Activated CD8-positive, alpha-beta T cell treated with anti-CD3 and anti-CD28 coated beads for 36 hours (primary cell): ENCODE results near the gene SGF29. TPM values are rescaled to one million over a fixed set of nuclear protein-coding genes. Genes with fewer than 3 reads are reported as not detected.
"Not testable (repeated sequence)": the region's sequence is repeated elsewhere in the genome, so short reads cannot be mapped to it uniquely, and the experiment has no call there.

Experiments
- ATAC-seq: fragments of 200-7000 bp; cut with Tn5 transposase; one replicate; pipeline ENCODE4 v1.10.0; 2021; ENCODE audit warnings: mild to moderate bottlenecking, moderate library complexity
- CTCF ChIA-PET: fragments of 350-600 bp; sonication (Branson Sonifier 250); formaldehyde crosslinking; loops from one replicate; lab custom pipeline; 2021; ENCODE audit warnings: antibody characterized with exemption; lab: Charles Lee
- POLR2A ChIA-PET: fragments of 350-600 bp; sonication (Branson Sonifier 250); formaldehyde crosslinking; loops from one replicate; lab custom pipeline; 2021; ENCODE audit warnings: antibody characterized with exemption; lab: Charles Lee
- DNase-seq: peaks from one replicate; pipeline ENCODE4 v3.0.0-alpha.2; 2020
- H3K27ac Mint-ChIP-seq: one replicate; pipeline ENCODE4 v1.8.0; 2021; ENCODE audit warnings: mild to moderate bottlenecking, mixed read lengths
- H3K27me3 Mint-ChIP-seq: one replicate; pipeline ENCODE4 v1.8.0; 2021; ENCODE audit warnings: mixed read lengths
- H3K36me3 Mint-ChIP-seq: one replicate; pipeline ENCODE4 v1.8.0; 2021; ENCODE audit warnings: low read depth, mixed read lengths
- H3K4me1 Mint-ChIP-seq: one replicate; pipeline ENCODE4 v1.8.0; 2021; ENCODE audit warnings: low read depth, mixed read lengths
- H3K4me3 Mint-ChIP-seq: one replicate; pipeline ENCODE4 v1.8.0; 2021; ENCODE audit warnings: mild to moderate bottlenecking, moderate library complexity, mixed read lengths
- H3K9me3 Mint-ChIP-seq: one replicate; pipeline ENCODE4 v1.8.0; 2021; ENCODE audit warnings: mixed read lengths
- intact Hi-C: fragments of 100-400 bp; cut with micrococcal nuclease; formaldehyde crosslinking; loops from one replicate; pipeline ENCODE4 v1.10.0; 2022
- total RNA-seq, 2 experiments: library from RNA; stranded (reverse); gene quantifications; one replicate each; pipeline ENCODE4 v1.2.3, GENCODE V29; 2021
- TF ChIP-seq, protein P1 (sequence below): fragments of 200-600 bp; IDR thresholded peaks from one replicate; pipeline ENCODE4 v1.8.0; 2022; ENCODE audit warnings: antibody characterized with exemption, mild to moderate bottlenecking

SGF29 gene
- total RNA-seq, 2 experiments from 2014 or later = 25.0 TPM

DNA sequence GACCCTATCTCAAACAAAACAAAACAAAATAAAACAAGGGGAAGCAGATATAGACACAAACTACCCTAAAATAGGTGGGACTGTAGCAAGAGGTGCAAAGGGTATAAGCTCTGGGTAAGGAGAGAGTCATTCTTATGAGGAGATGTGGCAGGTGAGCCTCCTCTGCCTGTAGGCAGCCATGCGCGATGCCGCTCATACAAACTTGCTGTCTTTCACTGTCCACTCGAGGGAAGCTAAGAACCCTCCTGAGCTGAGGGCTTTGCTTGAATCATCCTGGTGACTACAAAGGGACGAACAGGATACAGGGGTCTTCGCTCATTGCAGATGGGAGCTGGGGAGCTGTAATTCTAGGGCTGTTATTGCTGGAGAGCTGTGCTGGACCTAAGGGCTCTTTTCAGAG is 32.3 kb upstream of the SGF29 start:
- TF ChIP-seq, protein P1, sequence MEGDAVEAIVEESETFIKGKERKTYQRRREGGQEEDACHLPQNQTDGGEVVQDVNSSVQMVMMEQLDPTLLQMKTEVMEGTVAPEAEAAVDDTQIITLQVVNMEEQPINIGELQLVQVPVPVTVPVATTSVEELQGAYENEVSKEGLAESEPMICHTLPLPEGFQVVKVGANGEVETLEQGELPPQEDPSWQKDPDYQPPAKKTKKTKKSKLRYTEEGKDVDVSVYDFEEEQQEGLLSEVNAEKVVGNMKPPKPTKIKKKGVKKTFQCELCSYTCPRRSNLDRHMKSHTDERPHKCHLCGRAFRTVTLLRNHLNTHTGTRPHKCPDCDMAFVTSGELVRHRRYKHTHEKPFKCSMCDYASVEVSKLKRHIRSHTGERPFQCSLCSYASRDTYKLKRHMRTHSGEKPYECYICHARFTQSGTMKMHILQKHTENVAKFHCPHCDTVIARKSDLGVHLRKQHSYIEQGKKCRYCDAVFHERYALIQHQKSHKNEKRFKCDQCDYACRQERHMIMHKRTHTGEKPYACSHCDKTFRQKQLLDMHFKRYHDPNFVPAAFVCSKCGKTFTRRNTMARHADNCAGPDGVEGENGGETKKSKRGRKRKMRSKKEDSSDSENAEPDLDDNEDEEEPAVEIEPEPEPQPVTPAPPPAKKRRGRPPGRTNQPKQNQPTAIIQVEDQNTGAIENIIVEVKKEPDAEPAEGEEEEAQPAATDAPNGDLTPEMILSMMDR = no peak
- ATAC-seq (no peak), DNase-seq (no peak)
- Mint-ChIP-seq H3K27ac (no peak overlapping the region), H3K4me1 (peaks cover 6% of the 10 kb centered on the region), H3K27me3 (no peaks in the 10 kb centered on the region), H3K9me3 (no peaks in the 10 kb centered on the region), H3K4me3 (no peak overlapping the region), H3K36me3 (no peaks in the 10 kb centered on the region)
- POLR2A ChIA-PET = interaction anchor here (1.1 kb wide), 1 partner anchor 20 kb away, joined by 3 read pairs; no protein-coding TSS in a partner anchor
- CTCF ChIA-PET = no interaction called here
- intact Hi-C loops = no loop called here

DNA sequence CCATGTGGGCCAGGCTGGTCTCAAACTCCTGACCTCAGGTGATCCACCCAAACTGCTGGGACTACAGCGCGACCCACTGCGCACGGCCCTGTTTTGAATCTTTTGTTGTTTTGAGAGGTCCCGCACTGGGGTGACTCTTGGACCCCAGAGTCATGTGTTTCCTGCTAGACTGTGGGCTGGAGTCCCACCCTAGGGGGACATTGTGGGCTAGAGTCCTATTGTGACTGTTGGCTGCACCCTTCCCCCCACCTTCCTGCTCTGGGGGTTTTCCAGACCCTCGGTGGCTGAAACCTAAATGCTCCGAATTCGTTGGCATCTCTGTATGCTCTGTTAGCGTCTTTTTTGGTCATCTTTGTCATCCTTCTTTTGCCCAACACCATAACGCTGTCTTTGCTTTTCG is 30.9 kb upstream of the SGF29 start:
- POLR2A ChIA-PET = interaction anchor here (1.1 kb wide), 1 partner anchor 18 kb away, joined by 3 read pairs; no protein-coding TSS in a partner anchor
- Mint-ChIP-seq H3K9me3 (no peaks in the 10 kb centered on the region), H3K36me3 (no peaks in the 10 kb centered on the region), H3K4me3 (no peak overlapping the region), H3K27me3 (no peaks in the 10 kb centered on the region), H3K27ac (no peak overlapping the region), H3K4me1 (peaks cover 6% of the 10 kb centered on the region)
- TF ChIP-seq, protein P1 = no peak
- CTCF ChIA-PET = no interaction called here
- peak; percentile 27 for ATAC-seq
- peak; percentile 35 for DNase-seq
- intact Hi-C loops = no loop called here

DNA sequence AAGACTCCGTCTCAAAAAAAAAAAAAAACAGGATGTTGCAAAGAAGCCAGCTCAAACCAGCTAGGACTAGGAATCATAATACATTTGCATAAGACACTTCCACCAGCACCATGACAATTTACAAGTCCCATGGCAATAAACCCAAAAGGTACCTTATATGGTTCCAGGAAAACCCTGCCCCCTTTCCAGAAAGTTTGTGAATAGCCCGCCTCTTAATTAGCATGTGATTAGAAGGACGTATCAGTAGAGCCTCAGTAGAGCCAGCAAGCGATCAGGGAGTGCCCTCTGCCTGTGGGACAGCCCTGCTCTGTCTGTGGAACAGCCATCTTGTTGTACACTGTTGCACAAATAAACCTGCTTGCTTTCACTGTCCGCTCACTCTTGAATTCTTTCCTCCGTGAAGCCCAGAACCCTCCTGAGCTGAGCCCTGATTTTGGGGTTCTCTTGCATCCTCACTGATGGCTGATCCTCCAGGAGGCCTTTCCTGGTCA is 29.0 kb upstream of the SGF29 start:
- DNase-seq (peak; percentile 24), ATAC-seq (peak; percentile 82)
- H3K27me3 Mint-ChIP-seq = no peaks in the 10 kb centered on the region
- no peaks in the 10 kb centered on the region for H3K36me3 Mint-ChIP-seq
- TF ChIP-seq, protein P1 = no peak
- H3K4me3 Mint-ChIP-seq = no peak overlapping the region
- intact Hi-C loops = no loop called here
- H3K27ac Mint-ChIP-seq = no peak overlapping the region
- POLR2A ChIA-PET = interaction anchor here (0.9 kb wide), 1 partner anchor 9 kb away, joined by 3 read pairs; no protein-coding TSS in a partner anchor
- H3K4me1 Mint-ChIP-seq = peaks cover 6% of the 10 kb centered on the region
- no peaks in the 10 kb centered on the region for H3K9me3 Mint-ChIP-seq
- CTCF ChIA-PET = no interaction called here

DNA sequence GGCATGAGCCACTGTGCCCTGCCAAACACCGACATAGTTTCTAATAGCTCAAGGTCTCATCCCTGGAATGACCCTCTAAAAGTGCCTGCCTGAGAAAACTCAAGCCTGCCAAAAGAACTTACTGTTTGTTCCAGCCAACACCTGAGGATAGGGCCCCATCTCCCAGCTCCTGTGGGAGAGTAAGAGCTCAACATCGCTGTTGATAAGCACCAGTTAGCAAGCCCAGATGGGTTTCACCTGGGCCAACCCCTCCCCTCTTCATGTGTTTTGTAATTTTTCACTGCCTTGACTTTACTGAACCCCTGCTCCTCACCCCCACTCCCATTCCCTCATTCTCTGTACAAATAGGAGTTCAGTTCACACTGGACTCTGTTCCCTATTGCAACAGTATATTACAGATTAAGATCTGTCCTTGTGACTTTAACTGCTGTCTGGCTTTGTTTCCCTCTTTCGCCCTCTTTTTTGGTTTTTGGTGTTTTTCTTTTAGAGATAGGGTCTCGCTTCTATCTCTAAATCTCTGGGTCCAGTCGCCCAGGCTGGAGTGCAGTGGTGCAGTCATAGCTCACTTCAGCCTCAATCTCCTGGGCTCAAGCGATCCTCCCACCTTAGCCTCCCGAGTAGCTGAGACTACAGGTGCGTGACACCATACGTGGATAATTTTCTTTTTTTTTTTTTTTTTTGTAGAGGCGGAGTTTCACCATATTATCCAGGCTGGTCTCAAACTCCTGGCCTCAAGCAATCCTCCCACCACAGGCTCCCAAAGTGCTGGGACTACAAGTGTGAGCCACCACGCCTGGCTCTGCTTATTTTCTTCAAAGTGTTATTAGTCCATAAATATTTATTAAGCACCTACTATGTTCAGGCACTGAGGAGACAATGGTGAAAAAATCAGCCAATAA is 27.3 kb upstream of the SGF29 start:
- H3K9me3 Mint-ChIP-seq = no peaks in the 10 kb centered on the region
- ATAC-seq = no peak
- POLR2A ChIA-PET = no interaction called here
- intact Hi-C loops = no loop called here
- no peak overlapping the region for H3K27ac Mint-ChIP-seq
- H3K4me1 Mint-ChIP-seq = peaks cover 6% of the 10 kb centered on the region
- CTCF ChIA-PET = no interaction called here
- no peak overlapping the region for H3K4me3 Mint-ChIP-seq
- no peak for DNase-seq
- TF ChIP-seq, protein P1 = no peak
- no peaks in the 10 kb centered on the region for H3K36me3 Mint-ChIP-seq
- H3K27me3 Mint-ChIP-seq = no peaks in the 10 kb centered on the region

DNA sequence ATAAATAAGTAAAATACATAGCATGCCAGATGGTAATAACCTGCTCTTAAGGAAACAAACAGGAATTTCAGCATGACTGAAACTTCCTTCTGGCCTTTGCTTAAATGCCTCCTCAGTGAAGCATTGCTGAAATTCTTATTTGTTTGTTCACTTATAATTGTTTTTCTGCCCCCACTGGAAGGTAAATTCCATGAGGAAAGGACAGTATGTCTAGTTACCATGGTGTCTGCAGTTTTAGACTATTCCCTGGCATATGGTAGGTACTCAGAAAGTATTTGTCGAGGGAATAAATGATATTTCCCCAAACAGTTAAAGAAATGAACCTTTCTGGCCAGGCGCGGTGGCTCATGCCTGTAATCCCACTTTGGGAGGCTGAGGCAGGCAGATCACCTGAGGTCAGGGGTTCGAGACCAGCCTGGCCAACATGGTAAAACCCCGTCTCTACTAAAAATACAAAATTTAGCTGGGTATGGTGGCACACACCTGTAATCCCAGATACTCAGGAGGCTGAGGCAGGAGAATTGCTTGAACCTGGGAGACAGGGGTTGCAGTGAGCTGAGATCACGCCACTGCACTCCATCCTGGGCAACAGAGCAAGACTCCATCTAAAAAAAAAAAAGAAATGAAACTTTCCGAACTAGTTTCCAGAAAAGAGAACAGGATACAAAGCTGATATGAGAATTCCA is 26.5 kb upstream of the SGF29 start:
- H3K27me3 Mint-ChIP-seq, H3K27ac Mint-ChIP-seq, CTCF ChIA-PET, H3K9me3 Mint-ChIP-seq, ATAC-seq, DNase-seq, POLR2A ChIA-PET, intact Hi-C loops, H3K36me3 Mint-ChIP-seq, H3K4me3 Mint-ChIP-seq, H3K4me1 Mint-ChIP-seq: not testable (repeated sequence)
